Measurements from ENCODE around the gene SPIB.
A peak's percentile ranks its signal among the peaks of the same experiment; 100 is the strongest.
"Not testable (repeated sequence)": the region's sequence is repeated elsewhere in the genome, so short reads cannot be mapped to it uniquely, and the experiment has no call there.

The SPIB gene

DNA sequence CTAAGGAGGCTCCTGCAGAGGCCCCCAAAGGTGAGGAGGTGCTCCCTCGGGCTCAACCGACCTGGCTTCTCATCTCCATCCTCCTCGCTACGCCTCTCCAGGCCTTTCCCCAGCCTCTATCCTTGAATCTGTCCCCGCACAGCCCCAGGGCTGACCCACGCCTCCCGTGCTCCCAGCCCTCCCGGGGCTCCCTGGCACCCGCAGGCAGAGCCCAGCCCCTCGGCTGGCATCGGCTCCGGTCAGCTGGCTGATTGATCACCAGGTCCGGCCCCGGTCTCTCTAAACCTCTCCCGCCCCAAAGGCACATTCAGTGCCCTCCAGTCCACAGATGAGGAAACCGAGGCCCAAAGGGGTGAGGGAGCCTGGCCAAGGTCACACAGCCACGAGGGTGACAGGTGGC lies 16.5 kb downstream of the SPIB start:
- H3K9me3 ChIP-seq = no peaks in the 10 kb centered on the region
- no peak overlapping the region for H3K4me3 ChIP-seq
- peaks cover 9% of the 10 kb centered on the region; the same call in 1 of the 2 replicates for H4K20me1 ChIP-seq
- TF ChIP-seq Cebpa-rat (IDR thresholded peaks at IDR 0.05) = no peak
- H3K27ac ChIP-seq = peak overlapping the region; percentile 73
- H3K4me1 ChIP-seq = peaks cover 66% of the 10 kb centered on the region
- H3K4me2 ChIP-seq = peak overlapping the region; percentile 90
- peak overlapping the region; percentile 50; the same call in 1 of the 2 replicates for H3K9ac ChIP-seq
- no peaks in the 10 kb centered on the region for H3K36me3 ChIP-seq
- H3K27me3 ChIP-seq = no peaks in the 10 kb centered on the region

DNA sequence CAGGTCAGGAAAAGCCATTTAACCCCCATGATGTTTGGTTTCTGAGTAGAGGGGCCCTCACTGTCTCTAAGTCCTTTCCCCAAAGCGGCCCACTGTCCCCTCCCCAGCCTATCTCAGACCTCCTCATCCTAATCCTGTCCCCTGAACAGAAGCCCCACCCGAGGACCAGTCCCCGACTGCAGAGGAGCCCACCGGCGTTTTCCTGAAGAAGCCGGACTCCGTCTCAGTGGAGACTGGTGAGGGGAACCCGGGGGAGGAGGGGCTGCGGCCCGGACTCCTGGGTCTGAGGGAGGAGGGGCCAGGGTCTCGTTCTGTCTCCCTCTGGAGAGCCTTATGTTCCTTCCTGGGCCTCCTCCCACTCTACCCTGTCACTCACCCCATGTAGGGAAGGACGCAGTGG lies 16.9 kb downstream of the SPIB start:
- no peak for TF ChIP-seq Cebpa-rat (IDR thresholded peaks at IDR 0.05)
- H3K9ac ChIP-seq = peak overlapping the region; percentile 50; the same call in 1 of the 2 replicates
- H3K4me2 ChIP-seq = peak overlapping the region; percentile 90
- H3K27me3 ChIP-seq = no peaks in the 10 kb centered on the region
- H3K4me1 ChIP-seq = peaks cover 62% of the 10 kb centered on the region
- peak overlapping the region; percentile 73 for H3K27ac ChIP-seq
- no peaks in the 10 kb centered on the region for H3K9me3 ChIP-seq
- no peak overlapping the region for H3K4me3 ChIP-seq
- H4K20me1 ChIP-seq = peaks cover 9% of the 10 kb centered on the region; the same call in 1 of the 2 replicates
- no peaks in the 10 kb centered on the region for H3K36me3 ChIP-seq

DNA sequence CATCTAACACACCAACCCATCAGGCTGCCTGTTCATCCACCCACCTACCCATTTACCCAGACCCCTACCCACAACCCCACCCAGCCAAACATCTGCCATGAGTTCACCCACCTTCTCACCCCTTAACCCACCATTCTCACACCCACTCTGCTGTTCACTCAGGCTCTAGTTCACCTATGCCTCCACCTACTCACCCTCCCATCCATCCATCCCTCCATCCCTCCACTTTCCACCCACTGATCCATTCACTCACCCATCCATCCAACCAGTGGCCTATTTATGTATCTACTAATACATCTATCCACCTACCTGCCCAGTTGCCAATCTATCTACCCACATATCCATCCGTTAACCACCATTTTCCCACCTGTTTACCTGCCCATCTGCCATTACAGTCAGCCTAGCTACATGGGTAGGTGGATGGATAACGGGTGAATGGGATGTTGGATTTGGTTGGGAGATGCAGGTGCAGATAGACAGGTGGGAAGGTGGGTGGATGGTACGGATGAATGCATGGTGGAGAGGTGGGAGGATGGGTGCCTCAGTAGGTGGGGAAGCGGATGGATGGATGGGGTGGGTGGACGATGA lies 19.2 kb downstream of the SPIB start:
- Histone ChIP-seq H3K27ac (no peak overlapping the region), H3K36me3 (no peaks in the 10 kb centered on the region), H3K4me1 (peaks cover 45% of the 10 kb centered on the region), H3K4me2 (no peak overlapping the region), H4K20me1 (peaks cover 9% of the 10 kb centered on the region; the same call in 1 of the 2 replicates), H3K9ac (no peak overlapping the region), H3K27me3 (no peaks in the 10 kb centered on the region), H3K4me3 (no peak overlapping the region), H3K9me3 (no peaks in the 10 kb centered on the region)
- no peak for TF ChIP-seq Cebpa-rat (IDR thresholded peaks at IDR 0.05)

DNA sequence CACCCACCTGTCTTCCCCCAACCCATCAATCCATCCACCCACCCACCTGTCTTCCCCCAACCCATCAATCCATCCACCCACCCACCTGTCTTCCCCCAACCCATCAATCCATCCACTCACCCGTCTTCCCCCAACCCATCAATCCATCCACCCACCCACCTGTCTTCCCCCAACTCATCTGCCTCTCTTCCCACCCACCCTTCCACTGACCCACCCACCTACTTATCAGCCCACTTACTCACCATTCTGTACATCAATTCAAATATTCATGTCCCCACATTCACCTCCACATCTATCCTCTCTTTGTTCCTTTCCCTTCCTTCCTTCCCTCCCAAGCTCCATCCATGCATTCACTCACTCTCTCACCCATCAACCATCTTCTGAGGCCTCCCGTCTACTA lies 20.4 kb downstream of the SPIB start:
- H4K20me1 ChIP-seq, H3K4me2 ChIP-seq, H3K9me3 ChIP-seq, H3K4me3 ChIP-seq, H3K9ac ChIP-seq, H3K27ac ChIP-seq, H3K27me3 ChIP-seq, H3K36me3 ChIP-seq: not testable (repeated sequence)
- peaks cover 33% of the 10 kb centered on the region for H3K4me1 ChIP-seq

DNA sequence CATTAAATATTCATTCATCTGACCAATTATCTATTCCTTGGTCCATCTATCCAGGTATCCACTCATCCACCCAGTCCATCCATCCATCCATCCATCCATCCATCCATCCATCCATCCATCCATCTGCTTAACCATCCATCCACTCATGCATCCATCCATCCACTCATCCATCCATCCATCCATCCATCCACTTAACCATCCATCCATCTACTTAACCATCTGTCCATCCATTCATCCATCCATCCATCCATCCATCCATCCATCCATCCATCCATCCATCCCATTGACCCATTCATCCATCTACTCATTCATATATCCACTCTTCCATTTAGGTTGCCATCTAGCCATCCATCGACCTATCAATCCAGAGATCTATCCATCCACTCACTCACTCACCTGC lies 25.3 kb downstream of the SPIB start:
- no peak for TF ChIP-seq Cebpa-rat (IDR thresholded peaks at IDR 0.05)
- no peak overlapping the region for H3K9ac ChIP-seq
- H3K36me3 ChIP-seq = no peaks in the 10 kb centered on the region
- H4K20me1 ChIP-seq = no peaks in the 10 kb centered on the region
- 0 out of 2 replicates have a peak, but pooled peaks cover 4% of the 10 kb centered on the region for H3K9me3 ChIP-seq
- no peak overlapping the region for H3K4me3 ChIP-seq
- peaks cover 4% of the 10 kb centered on the region; the same call in 1 of the 2 replicates for H3K4me1 ChIP-seq
- H3K4me2 ChIP-seq = no peak overlapping the region
- no peaks in the 10 kb centered on the region for H3K27me3 ChIP-seq
- H3K27ac ChIP-seq = no peak overlapping the region

DNA sequence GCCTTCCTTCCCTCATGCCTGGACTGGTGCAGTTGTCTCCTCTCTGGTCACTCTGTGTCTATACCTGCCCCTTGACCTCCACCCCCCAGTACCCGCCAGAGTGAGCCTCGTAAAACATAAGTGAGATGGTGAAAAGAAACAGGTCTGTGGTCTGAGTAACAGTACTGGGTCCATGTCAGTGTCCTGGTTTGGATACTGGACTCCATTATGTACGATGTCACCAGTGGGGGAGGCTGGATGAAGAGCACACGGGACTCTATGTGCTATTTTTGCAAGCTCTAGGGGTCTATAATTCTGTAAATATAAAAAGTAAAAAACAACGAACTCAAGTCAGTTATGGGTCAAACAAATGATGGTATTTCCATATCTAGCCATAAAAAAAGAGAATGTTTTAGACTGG lies 28.3 kb downstream of the SPIB start:
- H4K20me1 ChIP-seq = no peaks in the 10 kb centered on the region
- H3K27ac ChIP-seq = no peak overlapping the region
- H3K4me1 ChIP-seq = peaks cover 6% of the 10 kb centered on the region
- H3K4me2 ChIP-seq = no peak overlapping the region
- H3K4me3 ChIP-seq = no peak overlapping the region
- no peaks in the 10 kb centered on the region for H3K36me3 ChIP-seq
- TF ChIP-seq Cebpa-rat (IDR thresholded peaks at IDR 0.05) = no peak
- H3K9me3 ChIP-seq = 0 out of 2 replicates have a peak, but pooled peaks cover 4% of the 10 kb centered on the region
- H3K27me3 ChIP-seq = no peaks in the 10 kb centered on the region
- no peak overlapping the region for H3K9ac ChIP-seq

DNA sequence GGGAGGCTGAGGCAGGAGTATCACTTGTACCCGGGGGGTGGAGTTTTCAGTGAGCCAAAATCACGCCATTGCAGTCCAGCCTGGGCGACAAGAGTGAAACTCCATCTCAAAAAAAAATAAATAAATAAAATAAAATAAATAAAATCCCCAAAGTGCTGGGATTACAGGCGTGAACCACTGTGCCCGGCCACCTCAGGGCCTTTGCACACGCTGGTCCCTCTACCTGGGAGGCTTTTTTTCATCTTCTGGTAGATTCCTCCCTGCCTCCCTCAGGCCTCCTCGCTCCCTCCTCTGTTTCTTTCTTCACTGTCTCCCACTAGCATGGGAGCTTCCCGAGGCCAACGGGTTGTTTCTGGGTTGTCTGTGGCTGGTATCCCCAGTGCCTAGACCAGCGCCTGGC lies 29.0 kb downstream of the SPIB start:
- peaks cover 6% of the 10 kb centered on the region for H3K4me1 ChIP-seq
- H3K4me3 ChIP-seq = no peak overlapping the region
- no peaks in the 10 kb centered on the region for H4K20me1 ChIP-seq
- no peak overlapping the region for H3K27ac ChIP-seq
- TF ChIP-seq Cebpa-rat (IDR thresholded peaks at IDR 0.05) = no peak
- no peak overlapping the region for H3K9ac ChIP-seq
- H3K27me3 ChIP-seq = no peaks in the 10 kb centered on the region
- H3K9me3 ChIP-seq = 0 out of 2 replicates have a peak, but pooled peaks cover 4% of the 10 kb centered on the region
- H3K36me3 ChIP-seq = no peaks in the 10 kb centered on the region
- H3K4me2 ChIP-seq = no peak overlapping the region

DNA sequence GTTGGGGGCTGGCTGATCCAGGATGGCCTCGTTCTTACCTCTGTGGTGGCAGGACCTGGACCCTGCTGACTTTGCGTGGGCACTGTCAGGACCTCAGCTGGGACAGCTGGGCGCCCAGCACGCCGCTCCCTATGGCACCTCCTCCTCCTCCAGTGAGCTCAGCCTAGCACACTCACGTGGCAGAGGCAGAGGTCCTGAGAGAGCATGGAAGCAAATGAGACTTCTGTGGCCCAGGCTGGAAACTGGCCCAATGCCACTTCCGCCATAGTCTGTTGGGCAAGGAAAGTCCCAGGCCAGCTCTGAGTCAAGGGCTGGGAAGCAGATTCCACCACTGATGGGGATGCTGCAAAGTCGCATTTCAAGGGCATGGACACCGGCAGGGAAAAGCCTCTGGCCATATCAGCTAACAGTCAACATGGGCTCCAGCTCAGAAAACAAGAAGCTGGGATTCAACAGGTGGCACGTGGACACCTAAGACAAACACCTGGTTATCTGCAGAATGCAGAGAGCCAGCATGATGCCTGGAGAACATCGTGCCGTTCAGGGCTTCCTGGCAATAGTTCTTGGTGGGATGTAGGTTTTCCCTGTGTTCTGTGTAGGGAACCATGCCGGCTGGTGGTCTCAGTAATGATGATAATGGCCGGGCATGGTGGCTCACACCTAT lies 30.6 kb downstream of the SPIB start:
- TF ChIP-seq Cebpa-rat (IDR thresholded peaks at IDR 0.05) = no peak

DNA sequence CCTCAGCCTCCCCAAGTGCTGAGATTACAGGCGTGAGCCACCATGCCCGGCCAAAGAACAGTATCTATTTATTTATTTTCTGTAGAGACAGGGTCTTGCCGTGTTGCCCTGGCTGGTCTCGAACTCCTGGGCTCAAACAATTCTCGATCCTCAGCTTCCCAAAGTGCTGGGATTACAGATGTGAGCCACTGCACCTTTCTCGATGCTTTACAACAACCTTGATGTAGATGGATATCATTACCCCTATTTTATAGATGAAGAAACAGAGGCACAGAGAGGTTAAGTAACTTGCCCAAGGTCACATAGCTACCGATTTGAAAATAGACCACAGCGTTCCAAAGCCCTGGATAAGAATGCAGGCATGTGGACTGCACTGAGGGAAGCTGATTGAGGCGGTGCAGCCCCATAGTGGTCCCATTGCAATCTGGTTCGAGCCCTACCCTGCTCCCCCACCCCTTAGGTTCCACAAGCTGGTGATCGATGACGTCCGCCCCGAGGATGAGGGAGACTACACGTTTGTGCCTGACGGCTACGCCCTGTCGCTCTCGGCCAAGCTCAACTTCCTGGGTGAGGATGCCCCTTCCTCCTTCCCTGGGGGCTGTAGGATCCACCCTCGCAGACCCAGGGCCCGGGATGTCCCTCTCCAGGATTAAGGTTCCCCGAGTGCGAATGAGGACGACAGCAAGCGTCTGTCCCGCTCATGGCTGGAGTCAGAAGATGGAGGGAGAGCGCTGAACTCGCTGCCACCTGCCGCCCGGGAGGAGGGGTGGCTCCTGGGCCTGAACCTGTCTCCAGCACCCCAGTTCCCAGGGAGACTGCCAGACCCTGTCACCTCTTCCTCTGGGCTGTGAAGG lies 31.9 kb downstream of the SPIB start:
- Histone ChIP-seq H4K20me1 (no peaks in the 10 kb centered on the region), H3K36me3 (no peaks in the 10 kb centered on the region), H3K4me2 (peak overlapping the region; percentile 12; the same call in 1 of the 2 replicates), H3K9me3 (0 out of 2 replicates have a peak, but pooled peaks cover 4% of the 10 kb centered on the region), H3K27me3 (no peaks in the 10 kb centered on the region), H3K4me1 (peaks cover 6% of the 10 kb centered on the region), H3K9ac (no peak overlapping the region), H3K27ac (no peak overlapping the region), H3K4me3 (no peak overlapping the region)
- TF ChIP-seq Cebpa-rat (IDR thresholded peaks at IDR 0.05) = no peak

More for the DNA sequence above, 30.6 kb downstream of the SPIB start:
- Histone ChIP-seq H3K27me3 (no peaks in the 10 kb centered on the region), H3K36me3 (no peaks in the 10 kb centered on the region), H3K4me3 (no peak overlapping the region), H3K4me2 (no peak overlapping the region), H3K27ac (no peak overlapping the region), H3K4me1 (peaks cover 6% of the 10 kb centered on the region), H4K20me1 (no peaks in the 10 kb centered on the region), H3K9me3 (0 out of 2 replicates have a peak, but pooled peaks cover 4% of the 10 kb centered on the region), H3K9ac (no peak overlapping the region)

DNA sequence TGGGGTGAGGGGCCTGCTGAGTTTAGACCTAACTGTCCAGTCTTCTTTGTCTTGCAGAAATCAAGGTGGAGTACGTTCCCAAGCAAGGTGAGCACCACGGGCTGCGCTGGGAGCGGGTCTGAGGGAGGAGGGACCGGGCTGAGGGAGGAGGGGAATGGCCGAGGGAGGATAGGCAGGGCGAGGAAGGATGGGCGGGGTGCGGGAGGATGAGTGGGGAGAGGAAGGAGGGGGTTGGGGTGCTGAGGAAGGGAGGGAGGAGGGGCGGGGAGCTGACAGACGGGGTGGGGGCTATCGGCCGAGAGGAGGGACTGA lies 32.4 kb downstream of the SPIB start:
- no peak overlapping the region for H3K27ac ChIP-seq
- H4K20me1 ChIP-seq = no peaks in the 10 kb centered on the region
- H3K4me1 ChIP-seq = peaks cover 6% of the 10 kb centered on the region
- no peaks in the 10 kb centered on the region for H3K27me3 ChIP-seq
- no peak overlapping the region for H3K4me3 ChIP-seq
- peak overlapping the region; percentile 12; the same call in 1 of the 2 replicates for H3K4me2 ChIP-seq
- no peak overlapping the region for H3K9ac ChIP-seq
- no peaks in the 10 kb centered on the region for H3K36me3 ChIP-seq
- 0 out of 2 replicates have a peak, but pooled peaks cover 4% of the 10 kb centered on the region for H3K9me3 ChIP-seq
- TF ChIP-seq Cebpa-rat (IDR thresholded peaks at IDR 0.05) = no peak

Data from BLaER1 (cell line).